HFF-Myc (cell line): ENCODE data around the gene BMP8B.

ENCODE experiments used
- DNase-seq: peaks from one replicate; pipeline ENCODE4 v3.0.0-alpha.2; 2011; ENCODE audit warnings: low read depth; ENCODE audit errors: extremely low read depth
- H3K4me3 ChIP-seq: replicated peaks from 2 replicates; pipeline ENCODE4 v1.5.1; 2011; ENCODE audit warnings: low read depth, mild to moderate bottlenecking, control low read depth, low read length
- CTCF ChIP-seq: IDR thresholded peaks from 2 replicates; pipeline ENCODE4 v1.5.1; 2012; ENCODE audit warnings: mild to moderate bottlenecking, low read depth, low read length, control low read depth; ENCODE audit errors: missing control alignments

BMP8B gene

GRCh38 chr1:39755965-39756659 lies 32.6 kb downstream of the BMP8B start:
- H3K4me3 ChIP-seq, result no peak overlapping the region
- no peak for TF ChIP-seq CTCF
- no peak for DNase-seq

DNA sequence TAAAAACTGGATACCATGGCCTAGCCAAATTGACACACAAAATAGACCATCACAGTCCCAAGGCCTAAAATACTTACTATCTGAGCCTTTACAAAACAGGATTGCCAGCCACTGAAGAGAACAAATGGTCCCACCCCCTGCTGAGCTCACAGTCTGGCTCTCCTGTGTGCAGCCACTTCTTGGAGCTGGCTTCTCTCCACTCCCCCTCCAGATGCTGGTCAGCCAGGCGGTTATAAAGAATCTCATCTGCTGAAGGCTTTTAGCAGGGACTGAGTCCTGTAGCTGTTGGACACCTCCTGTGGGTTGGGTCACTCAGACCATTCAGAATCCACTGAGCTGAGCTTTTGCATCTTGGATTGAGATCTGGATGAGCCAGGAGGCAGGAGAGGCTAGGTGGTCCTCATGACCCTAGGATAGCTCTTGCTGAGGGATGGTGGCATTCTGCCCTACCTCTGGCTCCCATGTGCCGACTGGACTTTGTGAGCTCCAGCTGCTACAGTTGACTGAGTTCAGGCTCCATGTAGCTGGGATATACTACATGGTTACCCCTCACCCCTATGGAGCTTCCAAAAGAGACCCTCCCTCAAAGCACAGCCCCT lies 33.7 kb downstream of the BMP8B start:
- TF ChIP-seq CTCF, result no peak
- H3K4me3 ChIP-seq, result no peak overlapping the region

GRCh38 chr1:39754026-39754570 lies 34.6 kb downstream of the BMP8B start:
- DNase-seq, result no peak
- H3K4me3 ChIP-seq, result no peak overlapping the region
- no peak for TF ChIP-seq CTCF

More for the DNA sequence above, 33.7 kb downstream of the BMP8B start:
- no peak for DNase-seq

DNA sequence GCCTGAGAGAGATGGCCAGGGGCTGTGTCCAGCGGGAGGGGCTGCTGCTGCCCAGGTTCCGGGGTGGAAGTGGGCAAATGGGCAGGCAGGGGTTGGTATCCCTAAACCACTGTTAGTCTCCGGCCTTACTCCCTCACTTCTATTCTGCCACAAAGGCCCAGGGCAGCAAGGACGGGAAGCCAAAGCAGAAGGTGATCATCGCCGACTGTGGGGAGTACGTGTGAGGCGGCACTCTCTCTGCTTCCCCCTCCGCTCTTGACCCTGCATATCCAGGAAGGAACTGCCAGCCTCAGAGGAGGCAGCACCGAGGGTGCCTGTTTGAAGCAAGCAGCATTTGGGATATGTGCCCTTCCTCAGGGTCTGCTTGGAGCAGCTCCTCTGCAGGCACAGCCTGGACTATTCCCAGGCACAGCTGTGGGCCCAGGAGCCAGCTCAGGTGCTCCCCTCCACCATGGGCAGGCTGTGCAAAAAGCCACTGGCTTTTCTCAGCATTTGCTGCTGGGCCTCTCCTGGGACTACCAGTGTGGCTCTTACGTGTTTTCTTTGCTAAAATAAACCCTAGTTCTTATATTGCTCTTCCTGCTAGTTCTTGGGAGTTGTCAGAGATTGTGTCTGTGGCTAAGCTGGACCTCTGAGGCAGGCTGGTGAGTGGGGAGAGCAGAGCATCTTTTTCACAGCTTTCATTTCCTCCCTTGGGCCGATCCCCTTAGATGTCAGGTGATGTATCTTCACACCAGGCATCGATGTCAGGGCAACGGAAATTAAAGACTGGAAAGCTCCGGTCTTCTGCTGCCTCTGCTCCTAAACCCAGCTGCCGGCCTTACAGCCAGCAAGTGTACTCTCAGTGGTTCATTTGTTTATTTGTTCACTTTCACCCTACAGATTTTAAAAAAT lies 35.3 kb downstream of the BMP8B start:
- no peak for DNase-seq
- no peak for TF ChIP-seq CTCF
- no peak overlapping the region for H3K4me3 ChIP-seq

DNA sequence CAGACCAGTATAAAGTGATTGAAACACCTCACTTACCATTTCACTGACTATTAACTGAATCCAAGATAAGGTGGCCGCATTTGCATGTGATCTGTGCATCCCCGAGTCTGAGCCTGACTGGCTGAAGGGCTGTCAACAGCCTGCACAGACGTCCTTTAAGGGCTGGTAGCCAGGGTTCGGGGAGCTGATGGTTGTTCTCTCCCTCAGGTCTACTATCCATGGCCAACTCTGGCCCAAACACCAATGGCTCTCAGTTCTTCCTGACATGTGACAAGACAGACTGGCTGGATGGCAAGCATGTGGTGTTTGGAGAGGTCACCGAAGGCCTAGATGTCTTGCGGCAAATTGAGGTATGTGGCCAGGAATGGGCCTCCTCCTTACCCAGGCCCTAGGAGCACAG lies 36.0 kb downstream of the BMP8B start:
- DNase-seq, result no peak
- no peak for TF ChIP-seq CTCF
- H3K4me3 ChIP-seq, result no peak overlapping the region

GRCh38 chr1:39751595-39751994 lies 37.1 kb downstream of the BMP8B start:
- TF ChIP-seq CTCF, result no peak
- no peak overlapping the region for H3K4me3 ChIP-seq
- no peak for DNase-seq
